Smooth muscle cell of the brain vasculature (primary cell): Measurements from ENCODE around the gene PPIL1.
"Not testable (repeated sequence)": the region's sequence is repeated elsewhere in the genome, so short reads cannot be mapped to it uniquely, and the experiment has no call there.

Experiments
- DNase-seq: peaks from one replicate; pipeline ENCODE4 v3.0.0-alpha.2; 2012; ENCODE audit warnings: low read depth, low spot score

PPIL1 gene

GRCh38 chr6:36874443-36875249 is at the start of gene PPIL1:
Gene PPIL1, minus strand, starts transcription at chr6:36874803. Its CDS starts 31 bp downstream, at chr6:36874772.
- peak; percentile 88 for DNase-seq

GRCh38 chr6:36924131-36924530 is 49.5 kb upstream of the PPIL1 start:
- peak; percentile 66 for DNase-seq

DNA sequence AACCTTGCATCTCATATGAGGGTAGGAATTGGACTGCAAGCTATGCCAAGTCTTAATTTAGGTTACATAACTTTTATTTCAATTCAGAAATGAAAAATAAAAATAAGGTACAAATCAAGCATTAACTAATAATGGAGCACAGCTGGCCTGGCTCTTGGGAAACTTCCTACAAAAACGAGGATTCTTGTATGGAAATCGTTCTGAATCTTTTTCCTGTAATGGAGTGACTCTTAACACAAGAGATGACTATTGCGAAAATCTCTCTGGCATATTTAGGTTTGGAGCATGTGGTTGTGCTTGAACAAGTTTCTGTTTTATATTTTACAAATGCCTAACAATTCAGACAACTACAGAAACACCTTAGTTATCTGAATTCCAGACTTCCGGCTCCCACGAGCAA is 45.9 kb upstream of the PPIL1 start:
- DNase-seq, result no peak

DNA sequence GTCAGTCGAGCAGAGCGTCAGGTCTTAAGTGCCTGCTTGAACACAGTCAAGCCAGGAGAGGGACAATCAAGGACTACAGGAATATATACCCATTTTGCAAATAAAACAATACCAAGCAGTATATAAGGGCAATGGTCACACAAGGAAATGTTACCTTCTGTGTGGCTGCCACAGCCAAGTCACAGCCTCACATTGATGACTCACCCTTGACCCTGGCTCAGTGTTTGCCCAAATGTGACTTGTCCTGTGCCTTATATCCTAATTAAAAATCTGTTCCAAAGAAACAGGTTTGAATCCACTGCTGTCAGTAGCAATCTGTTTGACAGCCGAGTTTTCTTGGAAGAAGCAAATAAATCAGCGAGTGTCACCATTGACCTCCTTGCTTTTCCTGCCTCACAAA is 45.4 kb upstream of the PPIL1 start:
- DNase-seq, result no peak

DNA sequence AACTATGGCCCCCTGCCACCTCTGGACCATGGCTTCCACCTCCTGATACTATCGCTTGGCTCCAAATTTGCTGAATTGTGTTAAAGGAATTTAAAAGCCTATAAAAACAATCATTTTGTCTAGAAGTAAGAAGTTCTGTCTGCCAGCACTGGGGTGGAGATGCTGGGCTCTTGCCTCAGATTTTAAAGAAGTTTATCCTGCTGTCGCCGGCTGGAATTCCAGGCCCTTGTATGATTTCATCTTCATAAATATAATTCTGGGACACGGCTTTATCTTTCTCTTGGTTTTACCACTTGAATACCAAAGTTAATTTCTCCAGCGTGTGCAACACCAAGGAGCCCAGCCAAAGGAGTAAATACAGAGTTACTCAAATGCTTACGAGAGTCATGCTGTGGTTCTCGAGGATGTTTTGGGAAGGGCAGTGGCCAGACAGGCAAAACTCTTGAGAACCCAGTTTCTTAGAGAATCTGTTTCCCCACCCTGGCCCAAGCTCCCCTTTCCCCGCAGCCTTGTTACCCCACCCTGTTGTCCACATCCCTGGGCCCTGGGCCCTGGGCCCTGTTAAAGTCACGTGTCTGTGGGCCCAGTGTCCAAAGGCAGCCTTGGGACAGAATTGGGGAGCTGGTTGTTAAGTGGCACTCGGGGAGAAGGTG is 43.1 kb upstream of the PPIL1 start:
- no peak for DNase-seq

DNA sequence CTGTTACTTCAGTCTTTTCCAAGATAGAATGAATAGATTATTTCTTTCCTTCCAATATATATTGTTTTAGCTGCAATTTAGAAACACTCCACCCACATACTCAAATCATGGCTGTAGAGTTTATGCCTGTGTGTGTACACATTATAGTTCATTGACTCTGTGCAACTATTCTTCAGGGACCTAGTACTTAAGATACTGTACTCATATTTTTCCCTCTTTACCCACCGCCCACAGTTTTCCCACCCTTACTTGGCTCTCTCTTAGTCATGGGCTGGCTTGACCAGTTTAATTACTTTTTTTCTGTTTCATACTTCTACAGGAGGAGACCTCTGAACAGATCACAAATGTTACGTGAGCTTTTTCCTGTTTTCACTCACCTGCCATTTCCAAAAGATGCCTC is 41.5 kb upstream of the PPIL1 start:
- no peak for DNase-seq

DNA sequence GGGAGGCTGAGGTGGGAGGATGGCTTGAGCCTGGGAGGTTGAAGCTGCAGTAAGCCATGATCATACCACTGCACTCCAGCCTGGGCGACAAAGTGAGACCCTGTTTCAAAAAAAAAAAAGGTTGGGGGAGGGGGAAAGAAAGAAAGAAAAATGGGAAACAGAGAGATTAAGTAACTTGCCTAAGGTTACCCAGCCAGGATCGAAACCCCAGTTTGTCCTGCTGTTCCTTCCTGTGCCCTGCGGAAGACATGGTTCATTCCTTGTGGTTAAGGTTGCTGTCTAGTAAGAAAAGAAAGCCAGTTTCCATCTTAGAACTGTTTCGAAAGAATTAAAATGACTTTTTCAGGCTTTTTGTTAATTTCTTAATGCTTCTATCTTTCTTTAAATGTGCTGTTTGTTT is 41.0 kb upstream of the PPIL1 start:
- DNase-seq, result no peak

DNA sequence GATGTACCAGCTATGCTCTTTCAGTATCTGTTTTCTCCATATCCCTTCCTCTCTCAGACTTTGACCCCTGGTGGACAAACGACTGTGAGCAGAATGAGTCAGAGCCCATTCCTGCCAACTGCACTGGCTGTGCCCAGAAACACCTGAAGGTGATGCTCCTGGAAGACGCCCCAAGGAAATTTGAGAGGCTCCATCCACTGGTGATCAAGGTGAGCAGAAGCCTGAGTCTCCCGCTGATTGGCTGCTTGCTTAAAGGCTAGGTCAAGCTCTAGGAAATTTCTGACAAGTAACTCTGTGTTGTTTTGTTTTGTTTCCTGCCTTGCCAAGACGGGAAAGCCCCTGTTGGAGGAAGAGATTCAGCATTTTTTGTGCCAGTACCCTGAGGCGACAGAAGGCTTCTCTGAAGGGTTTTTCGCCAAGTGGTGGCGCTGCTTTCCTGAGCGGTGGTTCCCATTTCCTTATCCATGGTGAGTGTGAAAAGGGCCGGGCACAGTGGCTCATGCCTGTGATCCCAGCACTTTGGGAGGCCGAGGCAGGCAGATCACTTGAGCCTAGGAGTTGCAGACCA is 39.7 kb upstream of the PPIL1 start:
- no peak for DNase-seq

- no peak for DNase-seq
Observed at GRCh38 chr6:36913082-36913481, 38.5 kb upstream of the PPIL1 start.

DNA sequence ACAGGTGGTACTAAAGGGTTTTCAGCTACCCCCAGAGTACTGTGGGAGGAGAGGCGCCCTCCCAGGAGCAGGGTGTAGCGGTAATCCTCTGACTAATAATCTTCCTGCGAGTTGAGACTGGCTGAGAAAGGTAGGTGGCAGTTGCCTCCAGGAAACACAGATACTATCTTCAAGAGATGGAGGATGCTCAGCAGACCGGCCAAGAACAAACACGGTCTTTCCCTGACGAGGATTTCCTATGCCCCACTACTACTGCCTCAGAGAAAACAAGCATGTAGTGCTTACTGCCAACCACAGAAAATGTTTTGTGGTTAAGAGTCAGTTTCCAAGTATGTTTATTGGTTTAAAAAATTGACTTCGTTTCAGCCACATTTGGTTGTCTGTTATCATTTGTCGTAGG is 38.0 kb upstream of the PPIL1 start:
- DNase-seq, result no peak

- no peak for DNase-seq
Observed at GRCh38 chr6:36912030-36912454, 37.4 kb upstream of the PPIL1 start.

DNA sequence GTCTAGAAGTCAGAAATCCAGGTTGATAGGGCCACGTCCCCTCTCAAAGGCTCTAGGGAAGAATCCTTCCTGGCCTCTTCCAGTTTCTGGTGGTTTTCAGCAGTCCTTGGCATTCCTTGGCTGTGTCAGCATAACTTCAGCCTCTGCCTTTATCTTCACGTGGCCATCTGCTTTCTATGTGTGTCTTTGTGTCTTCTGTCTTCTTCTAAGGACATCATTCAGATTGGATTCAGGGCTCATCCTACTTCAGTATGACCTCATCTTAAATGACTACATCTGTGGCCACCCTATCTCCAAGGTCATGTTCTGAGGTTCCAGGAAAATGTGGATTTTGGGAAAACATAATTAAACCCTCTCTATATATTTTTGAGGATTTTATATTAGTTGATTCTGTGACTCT is 34.1 kb upstream of the PPIL1 start:
- no peak for DNase-seq

GRCh38 chr6:36907781-36908180 is 33.2 kb upstream of the PPIL1 start:
- DNase-seq, result no peak

DNA sequence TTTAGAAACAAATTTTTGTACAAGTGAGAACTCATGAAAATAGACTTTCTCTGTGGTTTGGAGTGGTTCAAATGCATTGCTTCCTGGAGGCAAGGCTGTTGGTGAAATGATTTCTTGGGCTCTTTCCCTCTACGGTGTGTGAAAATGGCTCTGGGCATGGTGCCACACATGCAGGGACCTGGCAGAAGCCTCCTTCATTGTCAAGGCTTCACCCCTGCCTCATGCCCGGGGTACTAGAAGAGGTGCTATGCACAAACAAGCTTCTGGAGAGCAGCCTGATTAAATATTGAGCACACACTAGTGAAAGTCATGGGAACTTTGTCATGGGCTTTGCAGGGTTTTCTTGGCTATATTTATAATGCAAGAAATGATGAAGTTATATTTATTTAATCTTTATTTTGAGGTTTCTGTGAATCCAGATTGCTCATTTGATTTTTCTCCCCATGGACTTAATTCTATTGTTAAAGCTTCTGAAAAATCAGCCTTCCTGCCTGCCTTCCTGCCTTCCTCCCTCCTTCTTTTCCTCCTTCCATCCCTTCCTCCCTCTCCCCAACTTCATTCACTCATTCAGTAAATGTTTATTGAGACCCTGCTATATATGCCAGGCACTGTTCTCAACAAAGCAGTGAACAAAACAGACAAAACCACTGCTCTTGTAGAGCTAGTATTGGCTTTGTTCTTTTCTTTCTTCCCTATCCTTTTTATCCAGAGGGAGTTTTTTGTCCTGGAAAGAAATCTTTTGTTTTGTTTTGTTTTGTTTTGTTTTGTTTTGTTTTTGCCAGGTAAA is 32.1 kb upstream of the PPIL1 start:
- no peak for DNase-seq

DNA sequence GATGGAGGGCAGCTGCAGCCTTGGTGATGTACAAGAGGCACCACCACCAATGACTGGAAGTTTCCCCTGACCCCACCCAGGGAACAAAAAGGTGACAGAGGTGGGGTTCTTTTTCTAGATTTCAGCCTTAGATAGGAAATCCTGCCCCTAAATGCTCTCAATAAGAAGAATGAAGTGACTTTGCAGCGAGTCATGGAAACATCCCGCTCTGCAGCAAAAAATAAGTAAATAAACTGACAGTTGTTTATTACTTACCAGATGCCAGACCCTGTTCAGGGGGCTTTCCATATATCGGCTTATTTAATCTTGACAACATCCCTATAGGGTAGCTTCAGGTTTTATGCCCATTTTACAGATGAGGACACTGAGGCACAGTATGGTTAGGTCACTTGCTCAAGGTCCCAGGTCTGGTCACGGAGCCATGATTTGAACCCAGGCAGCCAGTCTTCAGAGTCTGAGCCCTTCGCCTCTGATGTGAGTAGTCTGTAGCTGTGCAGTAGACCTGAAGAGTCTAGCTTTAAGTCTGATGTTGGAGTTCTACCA is 30.3 kb upstream of the PPIL1 start:
- DNase-seq, result no peak

GRCh38 chr6:36904114-36904513 is 29.5 kb upstream of the PPIL1 start:
- no peak for DNase-seq

GRCh38 chr6:36897609-36898008 is 23.0 kb upstream of the PPIL1 start:
- DNase-seq, result no peak

DNA sequence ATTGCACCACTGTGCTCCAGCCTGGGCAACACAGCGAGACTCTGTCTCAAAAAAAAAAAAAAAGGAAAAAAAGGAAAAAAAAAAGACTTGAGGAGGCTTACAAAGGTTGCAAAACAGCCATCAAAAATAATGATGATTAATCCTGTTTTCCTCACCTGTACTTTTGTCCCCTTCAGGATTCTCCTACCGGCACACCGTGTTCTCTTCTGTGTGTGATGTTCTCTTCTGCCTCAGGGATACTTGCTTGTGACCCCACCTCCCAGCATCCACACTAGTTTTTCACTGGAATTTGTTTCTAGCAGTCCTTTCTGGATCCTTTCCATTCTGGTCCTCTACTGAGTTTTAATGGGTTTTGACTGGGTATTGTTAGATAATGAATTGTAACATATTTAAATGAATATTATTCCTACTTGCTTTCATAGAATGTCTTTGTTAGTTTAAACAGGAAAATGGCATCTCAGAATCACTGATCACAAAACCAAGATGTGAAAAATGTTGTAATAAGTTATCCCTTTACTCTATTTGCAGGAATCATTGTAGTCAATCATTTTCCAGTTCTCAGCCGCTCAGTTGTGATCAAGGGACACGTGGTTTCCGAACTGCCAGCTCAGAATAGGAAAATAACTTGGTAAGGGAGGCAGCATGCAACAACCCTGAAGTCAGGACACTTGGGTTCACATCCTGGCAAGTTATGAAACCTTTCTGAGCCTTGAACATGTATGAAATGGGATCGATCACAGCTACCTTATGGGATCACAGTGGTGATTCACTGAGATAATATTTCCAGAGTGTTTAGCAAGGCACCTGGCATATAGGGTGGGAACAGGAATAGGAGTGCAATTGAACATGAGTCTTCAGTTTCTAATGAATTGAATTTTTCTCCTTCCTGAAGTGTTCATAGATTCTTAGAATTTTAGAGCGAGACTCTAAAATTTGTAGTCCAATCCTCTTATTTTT is 19.7 kb upstream of the PPIL1 start:
- DNase-seq, result no peak

- not testable (repeated sequence) for DNase-seq
Observed at GRCh38 chr6:36891153-36891552, 16.6 kb upstream of the PPIL1 start.

DNA sequence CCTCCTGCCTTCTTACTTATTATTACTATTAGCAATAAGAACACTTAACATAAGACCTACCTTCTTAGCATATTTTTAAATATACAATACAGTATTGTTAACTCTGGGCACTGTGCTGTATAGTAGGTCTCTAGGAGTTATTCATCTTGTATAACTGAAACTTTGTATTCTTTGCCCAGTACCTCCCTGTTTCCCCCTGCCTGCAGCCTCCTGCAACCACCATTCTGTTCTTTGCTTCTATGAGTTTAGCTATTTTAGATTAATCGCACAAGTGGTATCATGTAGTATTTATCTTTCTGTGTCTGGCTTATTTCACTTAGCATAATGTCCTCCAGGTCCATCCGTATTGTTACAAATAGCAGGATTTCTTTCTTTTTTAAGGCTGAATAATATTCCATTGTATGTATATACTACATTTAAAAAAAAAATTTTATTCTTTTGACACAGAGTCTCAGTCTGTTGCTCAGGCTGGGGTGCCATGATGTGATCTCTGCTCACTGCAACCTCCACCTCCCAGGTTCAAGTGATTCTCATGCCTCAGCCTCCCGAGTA is 15.6 kb upstream of the PPIL1 start:
- no peak for DNase-seq
